ENCODE data around the gene KIAA1586. TPM values are rescaled to one million over a fixed set of nuclear protein-coding genes. Genes with fewer than 3 reads are reported as not detected.
"Not testable (repeated sequence)": the region's sequence is repeated elsewhere in the genome, so short reads cannot be mapped to it uniquely, and the experiment has no call there.

KIAA1586 gene
- total and polyA plus RNA-seq, 9 of the 15 experiments (the other 6 are each of a cell fraction or from before 2014, with no cell fraction given), result 23.4 to 43.6 (median 29.5) TPM

DNA sequence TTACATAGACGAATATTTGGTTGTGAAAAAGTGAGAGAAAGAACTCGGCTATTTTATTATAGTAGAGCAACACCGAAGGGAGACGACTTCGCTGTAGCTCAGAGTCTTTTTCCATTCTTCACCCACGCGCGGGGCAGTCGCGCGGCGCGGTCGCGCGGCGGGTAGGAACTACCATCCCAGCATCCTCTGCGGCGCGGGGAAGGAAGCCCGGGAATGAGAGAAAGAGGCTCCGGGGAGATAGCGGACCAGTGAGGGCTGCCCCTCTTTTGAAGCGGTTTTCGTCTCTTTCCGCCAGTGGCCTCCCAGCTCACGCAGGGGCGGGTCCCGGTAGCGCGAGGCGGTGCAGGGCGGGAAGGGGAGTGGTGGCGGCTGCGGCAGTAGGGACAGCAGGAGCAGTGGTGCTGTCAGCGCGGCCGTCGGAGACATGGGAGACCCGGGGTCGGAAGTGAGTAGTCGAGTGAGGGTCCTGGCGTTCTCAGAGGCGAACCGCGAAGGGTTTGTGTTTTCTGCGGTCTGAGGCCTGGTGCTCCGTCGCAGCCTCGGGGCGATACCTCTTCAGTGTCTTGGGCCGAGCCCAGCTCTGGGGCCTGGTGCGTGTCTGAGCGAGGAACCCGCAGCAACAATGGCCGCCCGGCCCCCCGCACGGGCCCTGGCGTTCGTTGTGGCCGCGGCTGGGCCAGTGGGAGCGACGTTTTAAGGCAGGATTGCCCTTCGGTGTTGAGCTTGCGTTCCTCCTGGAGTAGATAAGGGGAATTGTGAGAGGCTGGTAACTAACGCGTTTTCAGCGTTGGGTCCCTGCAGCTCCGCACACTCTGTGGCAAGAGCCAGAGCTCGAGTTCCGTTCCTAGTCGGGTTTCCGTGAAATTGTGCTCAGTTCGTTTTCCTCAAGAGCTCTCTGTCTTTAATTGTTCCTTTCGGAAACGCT lies at the start of gene KIAA1586 (continued):
- TF ChIP-seq, protein P1, sequence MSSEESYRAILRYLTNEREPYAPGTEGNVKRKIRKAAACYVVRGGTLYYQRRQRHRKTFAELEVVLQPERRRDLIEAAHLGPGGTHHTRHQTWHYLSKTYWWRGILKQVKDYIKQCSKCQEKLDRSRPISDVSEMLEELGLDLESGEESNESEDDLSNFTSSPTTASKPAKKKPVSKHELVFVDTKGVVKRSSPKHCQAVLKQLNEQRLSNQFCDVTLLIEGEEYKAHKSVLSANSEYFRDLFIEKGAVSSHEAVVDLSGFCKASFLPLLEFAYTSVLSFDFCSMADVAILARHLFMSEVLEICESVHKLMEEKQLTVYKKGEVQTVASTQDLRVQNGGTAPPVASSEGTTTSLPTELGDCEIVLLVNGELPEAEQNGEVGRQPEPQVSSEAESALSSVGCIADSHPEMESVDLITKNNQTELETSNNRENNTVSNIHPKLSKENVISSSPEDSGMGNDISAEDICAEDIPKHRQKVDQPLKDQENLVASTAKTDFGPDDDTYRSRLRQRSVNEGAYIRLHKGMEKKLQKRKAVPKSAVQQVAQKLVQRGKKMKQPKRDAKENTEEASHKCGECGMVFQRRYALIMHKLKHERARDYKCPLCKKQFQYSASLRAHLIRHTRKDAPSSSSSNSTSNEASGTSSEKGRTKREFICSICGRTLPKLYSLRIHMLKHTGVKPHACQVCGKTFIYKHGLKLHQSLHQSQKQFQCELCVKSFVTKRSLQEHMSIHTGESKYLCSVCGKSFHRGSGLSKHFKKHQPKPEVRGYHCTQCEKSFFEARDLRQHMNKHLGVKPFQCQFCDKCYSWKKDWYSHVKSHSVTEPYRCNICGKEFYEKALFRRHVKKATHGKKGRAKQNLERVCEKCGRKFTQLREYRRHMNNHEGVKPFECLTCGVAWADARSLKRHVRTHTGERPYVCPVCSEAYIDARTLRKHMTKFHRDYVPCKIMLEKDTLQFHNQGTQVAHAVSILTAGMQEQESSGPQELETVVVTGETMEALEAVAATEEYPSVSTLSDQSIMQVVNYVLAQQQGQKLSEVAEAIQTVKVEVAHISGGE (CRISPR knock-in tag; IDR thresholded peaks at IDR 0.05), result peak in 1 of 3 experiments; percentile 87; a peak in 2 of 6 replicates
- TF ChIP-seq RAD21 (CRISPR knock-in tag; conservative IDR thresholded peaks at IDR 0.05 in 1 of 2, IDR thresholded peaks at IDR 0.05 in 1 of 2), result peak in 1 of 2 experiments; percentile 16; a peak in 2 of 4 replicates
- TF ChIP-seq GATAD2A (IDR thresholded peaks at IDR 0.05), result peak; percentile 78
- peak; percentile 46; the same call in 1 of the 2 replicates for TF ChIP-seq ZNF197 (CRISPR knock-in tag; IDR thresholded peaks at IDR 0.05; ENCODE audit: low read depth)
- TF ChIP-seq MYBL2 (IDR thresholded peaks at IDR 0.05; ENCODE audit: low read depth), result peak; percentile 58; the same call in 1 of the 2 replicates
- not testable (repeated sequence) for TF ChIP-seq MYBL2 (CRISPR knock-in tag; IDR thresholded peaks at IDR 0.05; ENCODE audit: borderline replicate concordance)
- TF ChIP-seq MBD2 (IDR thresholded peaks at IDR 0.05; ENCODE audit: borderline replicate concordance, low read depth), result peak; percentile 62; the same call in 1 of the 2 replicates
- TF ChIP-seq HCFC1 (IDR thresholded peaks at IDR 0.05; ENCODE audit: low read depth, low read length), result peak; percentile 80
- TF ChIP-seq RNF2 (IDR thresholded peaks at IDR 0.05), result peak; percentile 70; the same call in 1 of the 2 replicates
- TF ChIP-seq, protein P2, sequence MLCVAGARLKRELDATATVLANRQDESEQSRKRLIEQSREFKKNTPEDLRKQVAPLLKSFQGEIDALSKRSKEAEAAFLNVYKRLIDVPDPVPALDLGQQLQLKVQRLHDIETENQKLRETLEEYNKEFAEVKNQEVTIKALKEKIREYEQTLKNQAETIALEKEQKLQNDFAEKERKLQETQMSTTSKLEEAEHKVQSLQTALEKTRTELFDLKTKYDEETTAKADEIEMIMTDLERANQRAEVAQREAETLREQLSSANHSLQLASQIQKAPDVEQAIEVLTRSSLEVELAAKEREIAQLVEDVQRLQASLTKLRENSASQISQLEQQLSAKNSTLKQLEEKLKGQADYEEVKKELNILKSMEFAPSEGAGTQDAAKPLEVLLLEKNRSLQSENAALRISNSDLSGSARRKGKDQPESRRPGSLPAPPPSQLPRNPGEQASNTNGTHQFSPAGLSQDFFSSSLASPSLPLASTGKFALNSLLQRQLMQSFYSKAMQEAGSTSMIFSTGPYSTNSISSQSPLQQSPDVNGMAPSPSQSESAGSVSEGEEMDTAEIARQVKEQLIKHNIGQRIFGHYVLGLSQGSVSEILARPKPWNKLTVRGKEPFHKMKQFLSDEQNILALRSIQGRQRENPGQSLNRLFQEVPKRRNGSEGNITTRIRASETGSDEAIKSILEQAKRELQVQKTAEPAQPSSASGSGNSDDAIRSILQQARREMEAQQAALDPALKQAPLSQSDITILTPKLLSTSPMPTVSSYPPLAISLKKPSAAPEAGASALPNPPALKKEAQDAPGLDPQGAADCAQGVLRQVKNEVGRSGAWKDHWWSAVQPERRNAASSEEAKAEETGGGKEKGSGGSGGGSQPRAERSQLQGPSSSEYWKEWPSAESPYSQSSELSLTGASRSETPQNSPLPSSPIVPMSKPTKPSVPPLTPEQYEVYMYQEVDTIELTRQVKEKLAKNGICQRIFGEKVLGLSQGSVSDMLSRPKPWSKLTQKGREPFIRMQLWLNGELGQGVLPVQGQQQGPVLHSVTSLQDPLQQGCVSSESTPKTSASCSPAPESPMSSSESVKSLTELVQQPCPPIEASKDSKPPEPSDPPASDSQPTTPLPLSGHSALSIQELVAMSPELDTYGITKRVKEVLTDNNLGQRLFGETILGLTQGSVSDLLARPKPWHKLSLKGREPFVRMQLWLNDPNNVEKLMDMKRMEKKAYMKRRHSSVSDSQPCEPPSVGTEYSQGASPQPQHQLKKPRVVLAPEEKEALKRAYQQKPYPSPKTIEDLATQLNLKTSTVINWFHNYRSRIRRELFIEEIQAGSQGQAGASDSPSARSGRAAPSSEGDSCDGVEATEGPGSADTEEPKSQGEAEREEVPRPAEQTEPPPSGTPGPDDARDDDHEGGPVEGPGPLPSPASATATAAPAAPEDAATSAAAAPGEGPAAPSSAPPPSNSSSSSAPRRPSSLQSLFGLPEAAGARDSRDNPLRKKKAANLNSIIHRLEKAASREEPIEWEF (CRISPR knock-in tag; IDR thresholded peaks at IDR 0.05), result peak; percentile 60; the same call in 1 of the 2 replicates
- peak; percentile 61; the same call in 1 of the 2 replicates for TF ChIP-seq ZBTB17 (CRISPR knock-in tag; IDR thresholded peaks at IDR 0.05)
- TF ChIP-seq POLR2H (tag; IDR thresholded peaks at IDR 0.05; ENCODE audit: low read depth), result peak; percentile 68
- TF ChIP-seq, protein P3, sequence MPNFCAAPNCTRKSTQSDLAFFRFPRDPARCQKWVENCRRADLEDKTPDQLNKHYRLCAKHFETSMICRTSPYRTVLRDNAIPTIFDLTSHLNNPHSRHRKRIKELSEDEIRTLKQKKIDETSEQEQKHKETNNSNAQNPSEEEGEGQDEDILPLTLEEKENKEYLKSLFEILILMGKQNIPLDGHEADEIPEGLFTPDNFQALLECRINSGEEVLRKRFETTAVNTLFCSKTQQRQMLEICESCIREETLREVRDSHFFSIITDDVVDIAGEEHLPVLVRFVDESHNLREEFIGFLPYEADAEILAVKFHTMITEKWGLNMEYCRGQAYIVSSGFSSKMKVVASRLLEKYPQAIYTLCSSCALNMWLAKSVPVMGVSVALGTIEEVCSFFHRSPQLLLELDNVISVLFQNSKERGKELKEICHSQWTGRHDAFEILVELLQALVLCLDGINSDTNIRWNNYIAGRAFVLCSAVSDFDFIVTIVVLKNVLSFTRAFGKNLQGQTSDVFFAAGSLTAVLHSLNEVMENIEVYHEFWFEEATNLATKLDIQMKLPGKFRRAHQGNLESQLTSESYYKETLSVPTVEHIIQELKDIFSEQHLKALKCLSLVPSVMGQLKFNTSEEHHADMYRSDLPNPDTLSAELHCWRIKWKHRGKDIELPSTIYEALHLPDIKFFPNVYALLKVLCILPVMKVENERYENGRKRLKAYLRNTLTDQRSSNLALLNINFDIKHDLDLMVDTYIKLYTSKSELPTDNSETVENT (CRISPR knock-in tag; IDR thresholded peaks at IDR 0.05), result peak; percentile 81
- peak; percentile 68; the same call in 1 of the 2 replicates for TF ChIP-seq LCOR (CRISPR knock-in tag; IDR thresholded peaks at IDR 0.05)
- TF ChIP-seq SOX6 (IDR thresholded peaks at IDR 0.05), result peak; percentile 61
